ENCODE measurements around the gene EHD1. TPM values are rescaled to one million over a fixed set of nuclear protein-coding genes. Genes with fewer than 3 reads are reported as not detected.

The EHD1 gene
- total and polyA plus RNA-seq, 9 of the 15 experiments (the other 6 are each of a cell fraction or from before 2014, with no cell fraction given): 0.46 to 65.0 (median 16.4) TPM

GRCh38 chr11:64892411-64892831 lies 14.0 kb upstream of the EHD1 start (continued):
- TF ChIP-seq HDAC1 (IDR thresholded peaks at IDR 0.05): no peak
- no peak for TF ChIP-seq HMGN3 (IDR thresholded peaks at IDR 0.05; ENCODE audit: borderline replicate concordance, extremely low read depth, insufficient read length, low read depth, low read length)
- no peak for TF ChIP-seq NBN (IDR thresholded peaks at IDR 0.05; ENCODE audit: low read depth)
- TF ChIP-seq NR0B1 (IDR thresholded peaks at IDR 0.05; ENCODE audit: partially characterized antibody): no peak

GRCh38 chr11:64891880-64892279 lies 13.5 kb upstream of the EHD1 start:
- Histone ChIP-seq H2AFZ (ENCODE audit: low read depth, low read length) (no peak overlapping the region), H3K27ac (ENCODE audit: extremely low read depth, low read depth, low read length) (no peak overlapping the region; the same call in 2 of the 3 replicates), H3K9me3 (replicated peaks; ENCODE audit: control insufficient read depth, insufficient read depth, low read depth, low read length) (no peaks in the 10 kb centered on the region), H3K9me1 (ENCODE audit: control insufficient read depth, insufficient read depth, low read length) (no peaks in the 10 kb centered on the region), H3K4me3 (no peak overlapping the region), H3K4me1 (replicated peaks in 1 of 2; ENCODE audit: control insufficient read depth in 2 of 2, insufficient read depth in 2 of 2, low read length in 2 of 2) (peaks cover 32 to 96% of the 10 kb centered on the region in 2 experiments), H3K36me3 (ENCODE audit: control insufficient read depth, insufficient read depth, low read length) (peaks cover 19% of the 10 kb centered on the region; the same call in 1 of the 3 replicates), H3K9ac (ENCODE audit: insufficient read depth in 1 of 2, low read depth in 2 of 2, low read length in 2 of 2) (peak overlapping the region in 1 of 2 experiments; percentile 71; a peak in 2 of 4 replicates), H4K20me1 (replicated peaks; ENCODE audit: control insufficient read depth, insufficient read depth, low read length) (no peaks in the 10 kb centered on the region), H3K79me2 (ENCODE audit: control insufficient read depth, insufficient read depth, low read length) (no peaks in the 10 kb centered on the region), H3K27me3 (ENCODE audit: control insufficient read depth in 2 of 2, insufficient read depth in 2 of 2, low read length in 2 of 2) (no peaks in the 10 kb centered on the region), H3K4me2 (ENCODE audit: insufficient read depth, low read length) (no peak overlapping the region)
- DNase-seq (ENCODE audit: extremely low read depth in 1 of 4, low spot score in 3 of 4) (no peak), ATAC-seq (no peak), FAIRE-seq (no peak)
- TF ChIP-seq ZNF121 (CRISPR knock-in tag; conservative IDR thresholded peaks at IDR 0.05) (peak; percentile 83), ZBTB49 (CRISPR knock-in tag; IDR thresholded peaks at IDR 0.05; ENCODE audit: borderline replicate concordance) (no peak)
- intact Hi-C loops (cut with micrococcal nuclease) (loop anchor here (5.0 kb wide), 1 partner anchor 105 kb away; no protein-coding TSS in a partner anchor), in situ Hi-C loops (cut with MboI) (loop anchor here (5.0 kb wide), 2 partner anchors 45 to 105 kb away; no protein-coding TSS in a partner anchor)
- WGBS (ENCODE audit: insufficient coverage, low coverage, missing lambda C conversion rate): 68% methylated on average over 5 of the region's 5 CpGs
- ChIA-PET CTCF (ENCODE audit: low intra/inter-chr PET ratio) (no interaction called here), POLR2A (interaction anchor here (1.1 to 1.5 kb wide), 3 partner anchors 12 to 43 kb away, joined by 3 to 4 read pairs (median 4); no protein-coding TSS in a partner anchor)
- no TSS peak for BruUV-seq (replicated peaks)

Measured in K562 (cell line).